K562 (cell line): ENCODE data around the gene HOXD4. TPM values are rescaled to one million over a fixed set of nuclear protein-coding genes. Genes with fewer than 3 reads are reported as not detected.

Experiments
- CBFA2T3 ChIP-seq: fragments of 450-650 bp; IDR thresholded peaks from 2 replicates; pipeline ENCODE4 v1.6.1; 2017
- NKRF ChIP-seq: fragments of 450-650 bp; IDR thresholded peaks from 2 replicates; pipeline ENCODE4 v1.6.1; 2016; ENCODE audit warnings: borderline replicate concordance
- RBM17 ChIP-seq: fragments of 200-400 bp; formaldehyde crosslinking; IDR thresholded peaks from 2 replicates; pipeline ENCODE4 v1.6.1; 2017; ENCODE audit warnings: low read depth, mild to moderate bottlenecking, low read length, borderline replicate concordance
- SLC30A9 ChIP-seq: fragments of 250-450 bp; sonication (Bioruptor Pico); IDR thresholded peaks from 2 replicates; pipeline ENCODE4 v1.8.0; 2022; ENCODE audit warnings: mild to moderate bottlenecking, moderate library complexity
- SRSF3 ChIP-seq: fragments of 200-400 bp; formaldehyde crosslinking; IDR thresholded peaks from 2 replicates; pipeline ENCODE4 v1.6.1; 2016; ENCODE audit warnings: mild to moderate bottlenecking, low read length, moderate library complexity; ENCODE audit not compliant: insufficient read depth
- STAT5A ChIP-seq: IDR thresholded peaks from 2 replicates; pipeline ENCODE4 v1.6.1; 2012; ENCODE audit warnings: low read length, inconsistent platforms, borderline replicate concordance
- ZNF408 ChIP-seq: fragments of 250-450 bp; sonication (Bioruptor Pico); IDR thresholded peaks from 2 replicates; pipeline ENCODE4 v1.4.0; 2020; ENCODE audit warnings: low read depth, mild to moderate bottlenecking, moderate library complexity
- ZNF589 ChIP-seq: fragments of 200-800 bp; sonication (Bioruptor generic); IDR thresholded peaks from 2 replicates; pipeline ENCODE4 v1.6.1; 2016; ENCODE audit warnings: low read depth, missing genetic modification characterization, missing compliant biosample characterization
- polyA plus RNA-seq, 8 experiments: library from polyadenylated mRNA; depleted of rRNA in 4 of 8; stranded (reverse) in 5 of 8; unstranded in 3 of 8; fragments of >200 nt; fragmentation: Nextera tagmentation in 2 of 8; fragmentation: Illumina TruSeq in 1 of 8; extraction: Ambion mirVana in 2 of 8; extraction: Trizol in 1 of 8; gene quantifications; 2 replicates each; pipeline versions ENCODE4 v1.2.1 to v1.2.3, GENCODE V29; 2011 to 2014; ENCODE audit warnings: inconsistent platforms in 1 of 8, missing spikeins in 1 of 8
- total RNA-seq, 7 experiments: library from RNA; depleted of rRNA in 6 of 7; stranded (reverse); fragments of >200 nt in 6 of 7; fragmentation: Illumina TruSeq in 2 of 7; extraction: Trizol in 2 of 7; gene quantifications; 2 replicates each; pipeline versions ENCODE4 v1.2.1 to v1.2.3, GENCODE V29; 2011 to 2021; ENCODE audit warnings: low replicate concordance in 1 of 7
- TF ChIP-seq, protein P1 (sequence below): IDR thresholded peaks from 2 replicates; pipeline ENCODE4 v1.6.1; 2011; ENCODE audit warnings: borderline replicate concordance, low read depth, mild to moderate bottlenecking, moderate library complexity, low read length; ENCODE audit not compliant: insufficient read depth, poor library complexity, severe bottlenecking
- TF ChIP-seq, protein P2 (sequence below), 2 experiments: fragments of 150-350 bp in 1 of 2; IDR thresholded peaks; 2 replicates each; pipeline ENCODE4 v1.6.1; 2012 to 2016; ENCODE audit warnings: low read depth in 2 of 2, low read length in 2 of 2, mild to moderate bottlenecking in 1 of 2, moderate library complexity in 1 of 2

The HOXD4 gene
- total and polyA plus RNA-seq, 9 of the 15 experiments (the other 6 are each of a cell fraction or from before 2014, with no cell fraction given): not detected

DNA sequence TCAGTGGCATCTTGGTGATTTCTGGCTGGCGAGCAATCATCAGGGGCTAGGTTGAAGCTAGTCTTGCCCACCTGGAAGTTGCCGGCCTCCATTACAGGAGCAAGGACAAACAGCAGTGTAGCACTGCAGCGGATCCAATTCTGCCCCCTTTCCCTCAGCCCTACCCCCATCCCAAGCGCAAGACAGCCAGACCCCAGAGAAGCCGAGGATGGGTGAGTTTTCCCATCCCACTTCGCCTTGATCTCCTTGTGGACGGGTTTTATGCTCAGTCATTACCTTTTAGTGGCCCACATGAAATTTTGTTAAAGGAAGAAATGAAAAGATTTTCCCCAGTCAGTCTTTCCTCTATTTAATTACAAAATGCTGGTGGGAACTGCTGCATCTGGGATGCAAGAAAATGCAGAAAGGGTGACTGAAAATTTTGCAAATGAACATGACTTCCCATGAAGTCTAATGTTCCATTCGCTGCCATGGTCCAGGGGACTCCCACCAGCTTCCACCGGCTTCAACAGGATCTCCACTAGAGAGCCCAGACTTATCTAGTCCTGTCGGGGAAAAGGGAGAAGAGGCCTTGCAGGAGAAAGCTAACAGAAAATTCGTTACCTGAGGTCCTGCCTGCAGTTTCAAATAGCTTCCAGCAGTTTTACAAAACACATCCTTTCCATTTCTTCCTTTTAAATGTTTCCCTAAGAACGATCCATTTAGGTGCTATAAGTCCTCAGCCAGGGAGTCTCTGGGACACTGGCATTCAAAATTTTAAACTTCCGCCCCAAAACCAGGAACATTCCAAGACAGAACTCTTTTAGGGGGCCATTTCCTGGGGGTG lies 30.8 kb upstream of the HOXD4 start (continued):
- TF ChIP-seq NKRF (no peak), RBM17 (no peak), CBFA2T3 (no peak), STAT5A (no peak), ZNF589 (no peak), ZNF408 (CRISPR knock-in tag) (no peak), SRSF3 (no peak), SLC30A9 (CRISPR knock-in tag) (no peak)
- TF ChIP-seq, protein P1, sequence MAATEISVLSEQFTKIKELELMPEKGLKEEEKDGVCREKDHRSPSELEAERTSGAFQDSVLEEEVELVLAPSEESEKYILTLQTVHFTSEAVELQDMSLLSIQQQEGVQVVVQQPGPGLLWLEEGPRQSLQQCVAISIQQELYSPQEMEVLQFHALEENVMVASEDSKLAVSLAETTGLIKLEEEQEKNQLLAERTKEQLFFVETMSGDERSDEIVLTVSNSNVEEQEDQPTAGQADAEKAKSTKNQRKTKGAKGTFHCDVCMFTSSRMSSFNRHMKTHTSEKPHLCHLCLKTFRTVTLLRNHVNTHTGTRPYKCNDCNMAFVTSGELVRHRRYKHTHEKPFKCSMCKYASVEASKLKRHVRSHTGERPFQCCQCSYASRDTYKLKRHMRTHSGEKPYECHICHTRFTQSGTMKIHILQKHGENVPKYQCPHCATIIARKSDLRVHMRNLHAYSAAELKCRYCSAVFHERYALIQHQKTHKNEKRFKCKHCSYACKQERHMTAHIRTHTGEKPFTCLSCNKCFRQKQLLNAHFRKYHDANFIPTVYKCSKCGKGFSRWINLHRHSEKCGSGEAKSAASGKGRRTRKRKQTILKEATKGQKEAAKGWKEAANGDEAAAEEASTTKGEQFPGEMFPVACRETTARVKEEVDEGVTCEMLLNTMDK: no peak
- TF ChIP-seq, protein P2, sequence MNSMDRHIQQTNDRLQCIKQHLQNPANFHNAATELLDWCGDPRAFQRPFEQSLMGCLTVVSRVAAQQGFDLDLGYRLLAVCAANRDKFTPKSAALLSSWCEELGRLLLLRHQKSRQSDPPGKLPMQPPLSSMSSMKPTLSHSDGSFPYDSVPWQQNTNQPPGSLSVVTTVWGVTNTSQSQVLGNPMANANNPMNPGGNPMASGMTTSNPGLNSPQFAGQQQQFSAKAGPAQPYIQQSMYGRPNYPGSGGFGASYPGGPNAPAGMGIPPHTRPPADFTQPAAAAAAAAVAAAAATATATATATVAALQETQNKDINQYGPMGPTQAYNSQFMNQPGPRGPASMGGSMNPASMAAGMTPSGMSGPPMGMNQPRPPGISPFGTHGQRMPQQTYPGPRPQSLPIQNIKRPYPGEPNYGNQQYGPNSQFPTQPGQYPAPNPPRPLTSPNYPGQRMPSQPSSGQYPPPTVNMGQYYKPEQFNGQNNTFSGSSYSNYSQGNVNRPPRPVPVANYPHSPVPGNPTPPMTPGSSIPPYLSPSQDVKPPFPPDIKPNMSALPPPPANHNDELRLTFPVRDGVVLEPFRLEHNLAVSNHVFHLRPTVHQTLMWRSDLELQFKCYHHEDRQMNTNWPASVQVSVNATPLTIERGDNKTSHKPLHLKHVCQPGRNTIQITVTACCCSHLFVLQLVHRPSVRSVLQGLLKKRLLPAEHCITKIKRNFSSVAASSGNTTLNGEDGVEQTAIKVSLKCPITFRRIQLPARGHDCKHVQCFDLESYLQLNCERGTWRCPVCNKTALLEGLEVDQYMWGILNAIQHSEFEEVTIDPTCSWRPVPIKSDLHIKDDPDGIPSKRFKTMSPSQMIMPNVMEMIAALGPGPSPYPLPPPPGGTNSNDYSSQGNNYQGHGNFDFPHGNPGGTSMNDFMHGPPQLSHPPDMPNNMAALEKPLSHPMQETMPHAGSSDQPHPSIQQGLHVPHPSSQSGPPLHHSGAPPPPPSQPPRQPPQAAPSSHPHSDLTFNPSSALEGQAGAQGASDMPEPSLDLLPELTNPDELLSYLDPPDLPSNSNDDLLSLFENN (IDR thresholded peaks at IDR 0.05; ENCODE audit: low read depth in 2 of 2, low read length in 2 of 2): no peak
